Measurements from ENCODE around the gene MVB12B.

- TF ChIP-seq POLR2AphosphoS5 (IDR thresholded peaks at IDR 0.05; ENCODE audit: low read depth, low read length) = no peak
- no peak for TF ChIP-seq REST (IDR thresholded peaks at IDR 0.05; ENCODE audit: insufficient read depth in 1 of 2, low read depth in 2 of 2, low read length in 1 of 2)
- TF ChIP-seq CTCF (IDR thresholded peaks at IDR 0.05) = no peak
- TF ChIP-seq TCF7L2 (IDR thresholded peaks at IDR 0.05; ENCODE audit: low read depth, low read length) = no peak
Observed at GRCh38 chr9:126543490-126543889, 216.9 kb downstream of the MVB12B start.
